ENCODE results near the gene ZSCAN12.
"Not testable (repeated sequence)": the region's sequence is repeated elsewhere in the genome, so short reads cannot be mapped to it uniquely, and the experiment has no call there.

ZSCAN12 gene

DNA sequence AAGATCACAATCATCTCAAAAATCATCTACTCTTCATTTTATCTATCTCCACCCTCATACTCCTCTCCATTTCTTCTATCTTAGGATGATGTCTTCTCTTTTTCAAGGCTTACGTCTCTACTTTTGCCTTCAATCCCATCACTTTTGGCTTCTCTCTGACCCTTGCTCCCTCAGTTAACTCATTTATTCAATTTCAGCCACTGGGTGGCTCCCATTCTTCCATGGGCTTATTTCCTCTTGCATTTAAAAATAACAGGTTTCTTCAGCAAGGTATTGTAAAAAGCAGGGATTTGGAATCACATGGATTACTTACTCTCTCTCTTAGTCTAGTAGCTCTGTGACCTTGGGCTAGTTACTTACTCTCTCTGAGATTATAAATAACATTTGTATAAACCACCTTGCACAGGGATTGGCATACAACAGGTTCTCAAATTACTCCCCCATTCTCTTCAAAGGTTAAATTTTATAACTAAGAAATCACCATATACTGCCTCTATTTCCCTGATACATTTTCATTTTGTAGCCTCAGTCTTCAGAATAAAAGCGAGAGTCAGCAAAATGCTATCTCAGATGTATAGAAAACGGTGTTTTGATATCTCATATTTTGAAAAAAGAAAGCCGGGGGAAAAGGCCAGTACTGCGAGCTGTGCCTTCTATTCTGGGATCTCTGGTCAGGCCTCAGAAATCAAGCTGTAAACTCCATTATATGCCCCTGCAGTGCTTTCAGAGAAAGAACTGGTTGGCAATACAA is 5.5 kb downstream of the ZSCAN12 start:
- DNase-seq (ENCODE audit: low spot score) = peak; percentile 14

DNA sequence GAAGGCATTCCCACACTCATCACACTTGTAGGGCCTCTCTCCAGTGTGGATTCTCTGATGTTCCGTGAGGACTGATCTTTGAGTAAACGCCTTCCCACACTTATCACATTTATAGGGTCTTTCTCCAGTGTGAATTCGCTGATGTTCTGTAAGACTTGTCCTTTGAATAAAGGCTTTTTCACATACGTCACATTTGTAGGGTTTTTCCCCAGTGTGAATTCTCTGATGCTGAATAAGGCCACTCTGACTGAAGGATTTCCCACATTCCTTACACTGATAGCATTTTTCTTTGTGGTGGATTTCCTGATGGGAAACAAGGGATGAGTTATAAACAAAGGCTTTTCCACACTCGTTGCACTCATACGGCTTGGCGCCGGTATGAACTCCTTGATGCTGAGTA is 8.9 kb downstream of the ZSCAN12 start:
- no peak for DNase-seq (ENCODE audit: low spot score)

DNA sequence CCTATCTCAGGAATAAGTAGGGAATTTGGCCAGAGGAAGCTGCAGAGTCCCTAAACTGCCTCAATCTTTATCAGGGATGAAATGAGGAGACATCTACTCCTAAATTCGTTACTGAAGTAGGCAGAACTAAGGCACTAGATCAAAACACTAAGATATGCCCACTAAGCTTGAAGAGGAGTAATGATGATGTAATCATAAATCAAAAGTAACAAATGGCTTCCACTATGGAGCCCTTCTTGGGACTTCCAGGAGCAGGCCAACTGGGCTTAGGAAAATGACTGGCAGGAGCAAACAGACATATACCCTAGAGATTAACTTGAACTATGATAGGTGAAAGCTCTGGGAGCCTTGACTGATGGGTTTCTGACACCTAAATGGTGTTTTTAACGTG is 15.4 kb downstream of the ZSCAN12 start:
- DNase-seq (ENCODE audit: low spot score) = no peak

DNA sequence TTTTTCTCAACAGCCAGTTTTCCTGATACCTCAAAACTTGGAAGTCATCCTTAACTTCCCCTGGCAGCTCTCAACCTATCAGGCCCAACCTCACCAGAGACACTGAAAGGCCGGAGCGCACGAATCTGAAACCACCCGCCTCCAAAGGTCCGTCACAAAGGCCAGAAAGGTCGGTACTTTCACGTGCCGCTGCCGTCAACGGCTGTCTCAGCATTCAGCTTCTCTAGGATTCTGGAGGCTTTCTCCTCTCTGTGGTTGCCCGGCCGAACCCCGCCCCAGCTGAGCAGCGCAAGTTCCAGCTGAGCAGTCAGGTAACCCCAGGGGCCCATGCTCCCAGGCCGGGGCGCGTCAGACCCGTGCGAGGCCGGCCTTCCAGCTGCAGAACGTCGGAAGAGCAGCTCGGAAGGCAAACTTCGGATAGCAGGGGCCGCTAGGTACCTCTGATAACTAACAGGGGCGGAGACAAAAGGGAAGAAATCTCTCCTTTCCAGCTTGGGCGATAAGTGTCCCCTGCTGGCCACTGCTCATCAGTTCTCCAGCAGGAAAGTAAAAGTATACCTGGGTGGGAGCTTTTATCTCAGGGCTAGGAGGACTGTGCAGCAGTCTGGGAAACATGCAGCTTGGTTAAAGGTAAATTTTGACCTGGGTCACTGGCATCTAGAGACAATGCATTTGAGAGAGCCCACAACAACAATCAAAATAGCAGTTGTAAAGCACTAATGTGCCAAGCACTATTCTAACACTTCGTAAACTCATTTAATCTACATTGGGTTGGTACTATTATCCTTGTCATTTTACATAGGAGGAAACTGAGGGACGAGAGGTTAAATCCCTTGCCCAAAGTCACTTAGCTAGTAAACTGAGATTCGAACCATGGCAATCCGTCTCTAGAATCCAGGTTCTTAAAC is 16.1 kb downstream of the ZSCAN12 start:
- DNase-seq (ENCODE audit: low spot score) = peak; percentile 91

DNA sequence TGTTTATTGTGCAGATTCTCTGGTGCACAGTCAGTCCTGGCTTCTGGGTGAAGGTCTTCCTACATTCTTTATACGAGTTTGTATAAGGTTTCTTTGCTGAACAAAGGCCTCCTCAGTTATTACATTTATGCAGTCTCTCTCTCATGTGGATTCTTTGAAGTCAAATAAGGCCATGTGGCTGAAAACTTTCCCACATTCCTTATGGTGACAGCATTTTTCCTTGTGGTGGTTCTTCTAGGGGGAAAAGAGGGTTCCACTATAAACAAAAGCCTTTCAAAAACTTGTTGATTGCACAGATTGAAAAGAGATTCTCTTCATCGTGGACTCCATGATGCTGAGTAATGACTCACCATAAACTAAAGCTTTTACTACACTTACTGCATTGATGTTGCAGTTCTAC is 19.2 kb downstream of the ZSCAN12 start:
- DNase-seq (ENCODE audit: low spot score) = no peak

DNA sequence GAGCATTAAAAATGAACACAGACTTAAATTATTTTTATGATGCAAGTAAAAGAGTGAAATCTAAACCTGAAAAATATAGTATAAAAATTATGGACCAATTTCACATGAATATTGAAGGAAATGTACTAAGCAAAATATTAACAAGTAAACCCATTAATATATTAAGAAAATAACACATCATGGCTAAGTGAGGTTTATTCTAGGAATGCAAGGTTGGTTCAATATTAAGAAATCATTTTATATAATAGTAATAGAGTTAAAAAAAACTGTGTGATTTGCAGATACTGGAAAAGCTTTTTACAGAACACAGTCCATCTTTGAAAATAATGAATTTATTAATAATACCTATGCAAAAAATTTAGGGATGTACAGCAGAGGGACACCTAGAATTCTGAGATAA is 20.9 kb downstream of the ZSCAN12 start:
- DNase-seq (ENCODE audit: low spot score) = no peak

DNA sequence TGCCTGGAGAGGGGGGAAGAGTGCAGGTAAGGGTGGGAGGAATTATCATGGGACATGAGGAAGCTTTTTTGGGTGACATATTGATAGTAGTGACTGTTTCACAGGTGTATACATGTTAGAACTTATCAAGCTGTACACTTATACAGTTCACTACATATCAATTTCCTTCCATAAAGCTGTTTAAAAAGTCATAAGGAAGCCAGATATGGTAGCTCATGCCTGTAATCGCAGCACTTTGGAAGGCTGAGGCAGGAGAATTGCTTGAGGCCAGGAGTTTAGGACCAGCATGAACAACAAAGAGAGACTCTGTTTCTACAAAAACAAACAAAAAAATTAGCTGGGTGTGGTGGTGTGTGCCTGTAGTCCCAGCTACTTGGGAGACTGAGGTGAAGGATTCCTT is 21.7 kb downstream of the ZSCAN12 start:
- DNase-seq (ENCODE audit: low spot score) = no peak

DNA sequence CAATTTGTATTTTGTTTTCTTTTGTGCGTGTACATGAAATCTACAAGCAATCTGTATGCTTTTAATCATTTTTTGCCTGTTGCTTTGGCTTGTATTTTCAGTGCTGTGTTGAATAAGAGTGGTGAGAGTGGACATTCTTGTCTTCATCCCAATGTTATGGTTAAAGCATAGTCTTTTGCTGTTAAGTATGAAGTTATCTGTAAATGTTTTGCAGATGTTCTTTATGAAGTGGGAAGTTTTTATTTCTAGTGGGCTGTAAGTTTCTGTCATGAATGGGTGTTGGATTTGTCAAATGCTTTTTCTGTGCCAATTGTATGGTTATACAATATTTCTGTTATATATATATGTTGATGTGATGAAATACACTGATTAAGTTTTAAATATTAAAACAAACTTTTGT is 25.6 kb downstream of the ZSCAN12 start:
- no peak for DNase-seq (ENCODE audit: low spot score)

DNA sequence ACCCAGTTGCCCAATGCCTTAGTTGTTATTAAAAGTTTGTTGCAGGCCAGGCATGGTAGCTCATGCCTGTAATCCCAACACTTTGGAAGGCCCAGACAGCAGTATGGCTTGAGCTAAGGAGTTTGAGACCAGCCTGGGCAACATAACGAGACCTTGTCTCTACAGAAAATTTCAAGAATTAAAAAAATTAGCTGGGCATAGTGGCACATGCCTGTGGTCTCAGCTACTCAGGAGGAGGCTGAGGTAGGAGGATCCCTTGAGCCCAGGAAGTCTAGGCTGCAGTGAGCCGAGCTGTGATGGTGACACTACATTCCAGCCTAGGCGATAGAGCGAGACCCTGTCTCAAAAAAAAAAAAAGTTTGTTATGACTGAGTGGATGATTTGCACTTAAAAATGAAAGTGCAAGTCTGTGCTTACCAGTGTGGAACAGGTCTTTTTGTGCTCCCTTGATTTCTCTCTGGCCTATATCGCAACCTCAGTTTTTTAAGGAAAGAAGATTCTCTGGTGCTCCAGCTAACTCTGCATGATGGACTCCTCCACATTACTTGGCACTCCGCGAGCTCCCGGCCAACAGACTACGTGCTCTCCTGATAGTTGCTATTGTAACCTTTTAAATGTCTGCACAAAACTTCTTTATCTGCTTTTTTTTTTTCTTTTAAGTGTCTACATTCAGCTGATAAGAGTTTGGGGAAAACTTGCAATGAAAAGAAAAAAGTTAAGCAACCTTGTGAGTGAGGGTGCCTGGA is 27.7 kb downstream of the ZSCAN12 start:
- peak; percentile 80 for DNase-seq (ENCODE audit: low spot score)

DNA sequence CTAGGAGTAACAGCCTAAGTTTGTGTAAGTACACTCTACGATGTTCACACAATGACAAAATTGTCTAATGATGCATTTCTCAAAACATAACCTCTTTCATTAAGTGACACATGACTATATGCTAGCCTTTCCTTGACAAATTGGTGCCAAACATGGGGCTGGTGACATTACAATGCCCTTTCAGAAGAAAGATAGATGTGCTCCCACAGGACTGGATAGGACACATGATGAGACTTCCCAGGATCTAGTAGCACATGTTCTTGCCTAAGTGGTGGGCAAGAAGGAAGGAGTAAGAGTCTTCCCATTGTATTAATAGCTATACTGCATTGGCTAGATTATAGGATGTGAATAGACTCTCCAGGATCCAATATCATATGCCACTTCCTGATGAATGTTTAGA is 28.3 kb downstream of the ZSCAN12 start:
- no peak for DNase-seq (ENCODE audit: low spot score)

DNA sequence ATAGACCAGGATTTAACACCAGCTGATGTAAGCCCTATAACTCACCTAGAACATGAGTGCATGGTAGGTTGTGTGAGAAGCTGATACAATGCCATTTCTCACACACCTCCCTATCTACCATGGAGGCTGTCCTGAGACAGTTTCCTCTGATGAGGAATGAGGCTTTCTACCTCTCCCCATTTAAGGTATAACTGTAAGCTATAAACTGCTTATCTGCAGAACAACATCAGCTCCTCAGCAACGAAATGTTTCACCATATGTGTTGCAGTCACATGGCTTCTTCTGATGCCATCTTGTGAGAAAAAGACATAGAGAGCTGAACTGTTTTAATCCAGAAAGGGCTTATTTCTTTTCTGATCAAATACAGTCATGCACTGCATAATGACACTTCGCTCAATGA is 29.1 kb downstream of the ZSCAN12 start:
- DNase-seq (ENCODE audit: low spot score) = no peak

DNA sequence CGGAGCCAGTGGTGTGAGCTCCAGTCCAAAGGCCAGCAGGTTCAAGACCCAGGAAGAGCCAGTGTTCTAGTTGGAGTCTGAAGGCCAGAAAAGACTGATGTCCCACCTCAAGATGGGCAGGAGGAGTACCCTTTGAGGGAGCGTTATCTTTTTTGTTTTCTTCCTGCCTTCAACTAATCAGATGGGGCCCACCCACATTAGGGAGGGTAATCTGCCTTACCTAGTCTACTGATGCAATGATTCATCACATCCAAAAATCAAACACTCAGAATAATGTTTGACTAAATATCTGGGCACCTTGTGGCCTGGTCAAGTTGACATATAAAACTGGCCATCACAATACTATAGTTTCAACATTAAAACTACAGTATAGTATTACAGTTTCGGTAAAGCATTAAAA is 30.1 kb downstream of the ZSCAN12 start:
- DNase-seq (ENCODE audit: low spot score) = no peak

DNA sequence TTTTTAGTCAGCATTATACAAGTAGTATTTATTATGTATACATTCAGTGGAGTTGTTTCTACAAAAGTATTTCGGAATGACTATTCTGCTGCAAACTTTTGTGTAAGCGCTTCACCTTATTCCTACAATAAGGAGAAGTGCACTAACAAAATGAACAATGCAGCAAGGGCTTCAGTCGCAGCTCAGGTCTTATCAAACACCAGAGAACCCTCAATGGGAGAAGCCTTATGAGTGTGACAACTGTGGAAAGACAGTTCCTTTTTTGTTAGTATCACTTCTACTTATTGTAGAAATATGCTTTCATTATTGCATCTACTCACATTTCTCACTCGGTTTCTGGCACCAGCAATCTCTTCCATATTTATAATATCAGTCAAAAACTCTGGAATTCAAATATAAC is 31.0 kb downstream of the ZSCAN12 start:
- no peak for DNase-seq (ENCODE audit: low spot score)

DNA sequence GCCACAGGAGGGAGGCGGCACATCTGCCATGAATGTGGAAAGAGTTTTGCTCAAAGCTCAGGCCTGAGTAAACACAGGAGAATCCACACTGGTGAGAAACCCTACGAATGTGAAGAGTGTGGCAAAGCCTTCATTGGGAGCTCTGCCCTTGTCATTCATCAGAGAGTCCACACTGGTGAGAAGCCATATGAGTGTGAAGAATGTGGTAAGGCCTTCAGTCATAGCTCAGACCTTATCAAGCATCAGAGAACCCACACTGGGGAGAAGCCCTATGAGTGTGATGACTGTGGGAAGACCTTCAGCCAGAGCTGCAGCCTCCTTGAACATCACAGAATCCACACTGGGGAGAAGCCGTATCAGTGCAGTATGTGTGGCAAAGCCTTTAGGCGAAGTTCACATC is 34.0 kb downstream of the ZSCAN12 start:
- DNase-seq (ENCODE audit: low spot score) = not testable (repeated sequence)

DNA sequence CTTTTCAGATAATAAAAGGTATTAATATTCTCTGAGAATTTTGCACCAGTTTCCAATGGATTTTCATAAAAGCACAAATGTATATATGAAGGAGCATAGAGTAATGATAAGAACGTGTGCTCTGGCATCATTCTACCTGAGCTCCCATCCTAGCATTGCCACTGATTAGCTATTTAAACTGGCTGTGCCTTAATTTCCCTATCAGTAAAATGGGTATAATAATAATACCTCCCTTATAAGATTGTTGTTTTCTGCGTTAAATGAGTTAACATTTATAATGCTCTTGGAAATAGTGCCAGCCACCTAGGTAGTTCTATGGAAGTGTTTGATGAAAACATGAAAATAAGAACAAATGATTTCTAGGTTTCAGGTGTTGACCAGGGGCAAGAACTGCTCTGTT is 38.6 kb downstream of the ZSCAN12 start:
- no peak for DNase-seq (ENCODE audit: low spot score)

DNA sequence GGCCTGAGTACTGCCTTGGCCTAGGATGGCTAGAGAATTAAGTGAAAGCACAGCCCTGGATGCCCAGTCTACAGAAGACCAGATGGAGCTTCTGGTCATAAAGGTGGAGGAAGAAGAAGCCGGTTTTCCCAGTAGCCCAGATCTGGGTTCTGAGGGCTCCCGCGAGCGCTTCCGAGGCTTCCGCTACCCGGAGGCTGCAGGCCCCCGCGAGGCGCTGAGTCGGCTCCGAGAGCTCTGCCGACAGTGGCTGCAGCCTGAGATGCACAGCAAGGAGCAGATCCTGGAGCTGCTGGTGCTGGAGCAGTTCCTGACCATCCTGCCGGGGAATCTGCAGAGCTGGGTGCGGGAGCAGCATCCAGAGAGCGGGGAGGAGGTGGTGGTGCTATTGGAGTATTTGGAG is 40.0 kb downstream of the ZSCAN12 start:
- not testable (repeated sequence) for DNase-seq (ENCODE audit: low spot score)

DNA sequence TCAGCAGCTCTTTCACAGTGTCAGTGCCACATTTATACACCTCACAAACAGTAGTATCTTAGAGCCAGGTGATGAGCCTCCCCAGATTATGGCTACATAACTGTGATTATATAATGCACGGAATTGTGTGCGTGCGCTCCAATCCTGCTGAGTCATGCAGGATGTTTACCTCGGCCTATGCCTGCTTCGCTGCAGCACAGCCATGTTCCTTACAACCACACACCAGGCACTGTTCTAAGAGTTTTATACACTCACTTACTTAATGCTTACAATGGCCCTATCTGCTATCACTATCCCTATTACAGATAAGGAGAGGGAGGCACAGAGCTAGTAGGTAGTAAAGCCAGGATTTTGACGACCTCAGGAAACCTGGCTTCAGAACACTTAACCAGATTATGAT is 42.5 kb downstream of the ZSCAN12 start:
- DNase-seq (ENCODE audit: low spot score) = no peak

DNA sequence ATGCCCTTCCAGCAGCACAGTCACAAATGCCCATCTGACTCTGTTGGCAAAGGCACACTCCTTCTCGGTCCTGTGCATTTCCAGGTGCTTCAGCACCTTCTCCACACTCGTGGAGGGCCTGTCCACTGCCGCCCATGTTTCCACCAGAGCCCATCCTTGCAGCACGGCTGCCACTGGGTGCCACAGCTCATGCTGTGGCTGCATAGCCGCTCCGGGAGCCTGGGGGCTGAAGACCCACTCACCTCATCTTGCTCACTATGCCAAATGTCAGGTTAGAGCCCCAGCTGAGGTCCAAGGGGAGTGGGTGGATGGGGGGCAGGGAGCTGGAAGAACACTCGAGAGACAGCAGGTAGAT is 42.9 kb downstream of the ZSCAN12 start:
- DNase-seq (ENCODE audit: low spot score) = no peak

DNA sequence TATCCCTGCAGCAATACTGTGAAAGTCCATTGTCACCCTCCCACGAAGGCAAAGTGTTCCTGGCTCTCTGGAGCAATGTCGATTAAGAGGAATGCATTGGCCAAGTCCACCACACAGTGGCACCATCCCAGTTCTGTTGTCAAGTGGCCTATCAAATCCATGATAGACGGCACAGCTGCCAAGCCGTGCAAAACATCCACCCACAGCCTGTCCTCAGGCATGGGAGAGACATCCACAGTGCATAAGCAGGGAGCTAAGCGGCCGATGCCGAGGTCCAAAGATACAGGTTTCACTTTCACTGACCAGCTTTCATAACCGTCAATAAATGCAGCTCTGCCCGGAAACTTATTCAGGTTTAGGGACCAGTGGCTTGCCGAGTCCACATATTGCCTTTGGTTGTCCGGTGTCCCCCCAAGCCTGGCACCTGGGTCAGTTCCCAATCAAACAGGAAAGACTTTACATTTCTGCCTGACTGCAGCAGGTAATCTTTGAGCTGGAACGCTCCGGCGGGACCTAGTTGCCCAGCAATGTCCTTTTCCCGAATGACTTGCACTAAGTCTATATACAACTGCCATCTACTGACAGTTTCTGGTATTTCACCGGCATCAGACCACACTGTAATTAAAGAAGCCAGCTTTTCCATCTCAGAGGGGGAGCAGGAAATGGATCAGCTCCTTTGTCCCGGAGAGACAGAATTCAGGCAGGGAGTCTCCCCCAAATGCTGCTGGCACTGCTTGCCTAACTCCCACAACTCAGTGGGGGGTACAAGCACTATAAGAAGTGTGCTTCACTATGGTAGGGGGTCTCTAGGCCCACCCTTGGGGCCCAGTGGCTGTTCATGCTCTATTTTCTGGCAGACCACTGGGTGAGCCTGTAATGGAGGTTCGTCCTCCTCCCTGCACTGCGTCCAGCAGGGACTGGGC is 43.5 kb downstream of the ZSCAN12 start:
- peak; percentile 91 for DNase-seq (ENCODE audit: low spot score)

DNA sequence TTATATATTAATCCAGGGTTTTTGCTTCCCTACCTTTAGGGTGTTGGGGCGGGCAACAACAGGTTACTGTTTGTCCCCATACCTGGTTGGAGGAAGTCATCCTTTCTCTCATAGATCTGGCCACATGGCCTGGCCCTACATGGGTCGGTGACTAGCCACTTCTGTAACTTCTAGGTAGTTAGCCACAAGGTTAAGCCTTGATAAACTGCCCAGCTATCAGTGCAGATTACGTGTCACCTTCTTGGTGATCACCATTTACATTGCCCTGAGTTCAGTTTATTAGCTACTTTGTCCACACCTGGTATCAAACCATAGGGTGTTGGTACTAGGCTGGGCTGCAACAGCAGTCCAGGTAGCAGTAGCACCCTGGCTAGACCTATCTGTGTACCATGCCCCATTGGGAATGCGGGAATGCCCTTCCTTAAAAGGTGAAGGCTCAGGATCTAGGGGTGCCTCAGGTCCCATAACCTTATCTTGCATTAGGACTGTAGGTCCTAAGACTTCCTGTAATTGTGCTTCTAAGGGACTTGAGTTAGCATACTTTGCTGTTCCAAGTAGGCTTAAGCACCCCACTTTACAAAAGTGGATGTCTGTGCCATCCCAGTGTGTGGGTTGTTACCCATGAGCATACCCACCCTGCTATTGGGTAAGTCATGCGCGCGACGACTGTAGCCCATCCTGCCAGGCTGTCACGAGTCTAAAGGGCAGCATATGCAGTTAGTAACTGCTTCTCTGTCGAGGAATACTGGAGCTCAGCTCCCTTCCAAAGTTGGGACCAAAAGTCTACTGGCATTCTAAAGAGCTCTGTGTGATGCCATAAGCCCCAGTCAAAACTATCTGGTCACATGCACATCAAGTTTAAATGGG is 44.6 kb downstream of the ZSCAN12 start:
- no peak for DNase-seq (ENCODE audit: low spot score)

Measured in kidney tubule cell (primary cell).